Skeletal muscle satellite cell (primary cell): Measurements from ENCODE around the gene SPO11.

Experiments
- H3K27me3 ChIP-seq: 2 replicates; pipeline ENCODE4 v1.7.0; 2013; ENCODE audit warnings: low read length; ENCODE audit not compliant: control insufficient read depth, insufficient read depth
- H3K36me3 ChIP-seq: 2 replicates; pipeline ENCODE4 v1.7.0; 2013; ENCODE audit warnings: mild to moderate bottlenecking, control low read depth, low read length; ENCODE audit not compliant: insufficient read depth
- H3K4me1 ChIP-seq: 2 replicates; pipeline ENCODE4 v1.7.0; 2013; ENCODE audit warnings: low read length; ENCODE audit not compliant: control insufficient read depth, insufficient read depth
- H3K4me2 ChIP-seq: 2 replicates; pipeline ENCODE4 v1.7.0; 2013; ENCODE audit warnings: mild to moderate bottlenecking, low read length
- H3K4me3 ChIP-seq: 2 replicates; pipeline ENCODE4 v1.7.0; 2013; ENCODE audit warnings: low read length
- H3K9ac ChIP-seq: 2 replicates; pipeline ENCODE4 v1.7.0; 2013; ENCODE audit warnings: mild to moderate bottlenecking, low read depth, low read length, moderate library complexity
- H3K9me3 ChIP-seq: replicated peaks from 2 replicates; pipeline ENCODE4 v1.7.0; 2013; ENCODE audit warnings: mild to moderate bottlenecking, control low read depth, low read length

The SPO11 gene

GRCh38 chr20:57323034-57323433, 6.6 kb upstream of the SPO11 start:
- Histone ChIP-seq H3K4me1 (no peaks in the 10 kb centered on the region), H3K36me3 (no peaks in the 10 kb centered on the region), H3K9ac (no peak overlapping the region), H3K4me2 (no peak overlapping the region), H3K9me3 (no peaks in the 10 kb centered on the region), H3K4me3 (no peak overlapping the region), H3K27me3 (peaks cover 7% of the 10 kb centered on the region)

- no peak overlapping the region for H3K4me2 ChIP-seq
- peaks cover 17% of the 10 kb centered on the region for H3K27me3 ChIP-seq
- H3K36me3 ChIP-seq, result no peaks in the 10 kb centered on the region
- H3K4me1 ChIP-seq, result no peaks in the 10 kb centered on the region
- no peak overlapping the region for H3K9ac ChIP-seq
- no peak overlapping the region for H3K4me3 ChIP-seq
- no peaks in the 10 kb centered on the region for H3K9me3 ChIP-seq
Observed at GRCh38 chr20:57325632-57326356, 3.8 kb upstream of the SPO11 start.

GRCh38 chr20:57326667-57327455, 2.7 kb upstream of the SPO11 start:
- Histone ChIP-seq H3K4me2 (no peak overlapping the region), H3K27me3 (peaks cover 26% of the 10 kb centered on the region), H3K9me3 (no peaks in the 10 kb centered on the region), H3K36me3 (no peaks in the 10 kb centered on the region), H3K4me1 (no peaks in the 10 kb centered on the region), H3K9ac (no peak overlapping the region), H3K4me3 (no peak overlapping the region)

- Histone ChIP-seq H3K27me3 (peaks cover 33% of the 10 kb centered on the region), H3K36me3 (no peaks in the 10 kb centered on the region)
Observed at GRCh38 chr20:57327820-57328219, 1.8 kb upstream of the SPO11 start.

GRCh38 chr20:57330998-57331397, 1.4 kb downstream of the SPO11 start:
- no peak overlapping the region for H3K4me3 ChIP-seq
- H3K4me2 ChIP-seq, result no peak overlapping the region
- H3K9ac ChIP-seq, result no peak overlapping the region
- no peaks in the 10 kb centered on the region for H3K36me3 ChIP-seq
- no peaks in the 10 kb centered on the region for H3K9me3 ChIP-seq
- no peaks in the 10 kb centered on the region for H3K4me1 ChIP-seq
- H3K27me3 ChIP-seq, result peaks cover 40% of the 10 kb centered on the region

More at GRCh38 chr20:57327820-57328219, 1.8 kb upstream of the SPO11 start:
- Histone ChIP-seq H3K9me3 (no peaks in the 10 kb centered on the region), H3K4me1 (no peaks in the 10 kb centered on the region), H3K4me2 (no peak overlapping the region), H3K4me3 (no peak overlapping the region), H3K9ac (no peak overlapping the region)

GRCh38 chr20:57332105-57333089, 2.8 kb downstream of the SPO11 start:
- no peaks in the 10 kb centered on the region for H3K4me1 ChIP-seq
- H3K36me3 ChIP-seq, result no peaks in the 10 kb centered on the region
- H3K4me3 ChIP-seq, result no peak overlapping the region
- H3K9me3 ChIP-seq, result no peaks in the 10 kb centered on the region
- H3K27me3 ChIP-seq, result peaks cover 49% of the 10 kb centered on the region
- H3K4me2 ChIP-seq, result no peak overlapping the region
- no peak overlapping the region for H3K9ac ChIP-seq

- no peak overlapping the region for H3K4me3 ChIP-seq
- no peaks in the 10 kb centered on the region for H3K4me1 ChIP-seq
- no peak overlapping the region for H3K4me2 ChIP-seq
- peaks cover 52% of the 10 kb centered on the region for H3K27me3 ChIP-seq
- no peaks in the 10 kb centered on the region for H3K9me3 ChIP-seq
- no peak overlapping the region for H3K9ac ChIP-seq
- no peaks in the 10 kb centered on the region for H3K36me3 ChIP-seq
Observed at GRCh38 chr20:57335392-57335791, 5.8 kb downstream of the SPO11 start.

- no peaks in the 10 kb centered on the region for H3K36me3 ChIP-seq
- H3K27me3 ChIP-seq, result peaks cover 35% of the 10 kb centered on the region
- no peak overlapping the region for H3K4me3 ChIP-seq
- no peaks in the 10 kb centered on the region for H3K4me1 ChIP-seq
- no peak overlapping the region for H3K4me2 ChIP-seq
- H3K9ac ChIP-seq, result no peak overlapping the region
- H3K9me3 ChIP-seq, result no peaks in the 10 kb centered on the region
Observed at GRCh38 chr20:57341663-57342062, 12.1 kb downstream of the SPO11 start.

- Histone ChIP-seq H3K4me1 (no peaks in the 10 kb centered on the region), H3K36me3 (no peaks in the 10 kb centered on the region), H3K4me2 (no peak overlapping the region), H3K9me3 (no peaks in the 10 kb centered on the region), H3K9ac (no peak overlapping the region), H3K4me3 (no peak overlapping the region), H3K27me3 (peaks cover 32% of the 10 kb centered on the region)
Observed at GRCh38 chr20:57342829-57343228, 13.2 kb downstream of the SPO11 start.

GRCh38 chr20:57346477-57346876, 16.9 kb downstream of the SPO11 start:
- Histone ChIP-seq H3K9me3 (no peaks in the 10 kb centered on the region), H3K9ac (no peak overlapping the region), H3K36me3 (no peaks in the 10 kb centered on the region), H3K4me3 (no peak overlapping the region), H3K4me2 (no peak overlapping the region), H3K4me1 (peaks cover 7% of the 10 kb centered on the region), H3K27me3 (peaks cover 18% of the 10 kb centered on the region)

GRCh38 chr20:57347393-57347792, 17.8 kb downstream of the SPO11 start:
- H3K4me2 ChIP-seq, result no peak overlapping the region
- no peaks in the 10 kb centered on the region for H3K9me3 ChIP-seq
- peaks cover 14% of the 10 kb centered on the region for H3K4me1 ChIP-seq
- no peaks in the 10 kb centered on the region for H3K36me3 ChIP-seq
- H3K27me3 ChIP-seq, result peaks cover 9% of the 10 kb centered on the region
- H3K9ac ChIP-seq, result no peak overlapping the region
- H3K4me3 ChIP-seq, result no peak overlapping the region
